Articular chondrocyte of knee joint (primary cell): ENCODE results near the gene OR10H3. TPM values are rescaled to one million over a fixed set of nuclear protein-coding genes. Genes with fewer than 3 reads are reported as not detected.

ENCODE experiments used
- total RNA-seq: library from RNA; depleted of rRNA; stranded (reverse); fragments of >200 nt; gene quantifications from 2 replicates; pipeline ENCODE4 v1.2.3, GENCODE V29; 2012

Gene OR10H3
- not detected in 2 replicates for total RNA-seq

GRCh38 chr19:15737722-15738121, at the start of gene OR10H3:
OR10H3 (plus strand) TSS chr19:15737985; CDS start chr19:15741393, 3,408 bp downstream.

GRCh38 chr19:15727724-15728123, 10.1 kb upstream of the OR10H3 start, which contains the start of gene OR10H2:
OR10H2 (plus strand) TSS chr19:15728024; CDS start chr19:15728044, 20 bp downstream.

GRCh38 chr19:15787611-15788155, 49.9 kb downstream of the OR10H3 start, which contains the start of gene OR10H5:
OR10H5 (plus strand) TSS chr19:15787661; CDS start chr19:15794049, 6,388 bp downstream.

Other genes starting within 250 kb of the OR10H3 start
- gene CYP4F22, start 229.5 kb upstream of the OR10H3 start, total RNA-seq, result not detected in 2 replicates
- not detected in 2 replicates for gene CYP4F8, start 122.8 kb upstream of the OR10H3 start, total RNA-seq
- gene CYP4F3, start 97.1 kb upstream of the OR10H3 start, total RNA-seq, result not detected in 2 replicates
- gene CYP4F12, start 64.9 kb upstream of the OR10H3 start, total RNA-seq, result not detected in 2 replicates
- gene OR10H2, start 10.0 kb upstream of the OR10H3 start, total RNA-seq, result not detected in 2 replicates
- gene OR10H5, start 49.7 kb downstream of the OR10H3 start, total RNA-seq, result not detected in 2 replicates
- not detected in 2 replicates for gene OR10H1, start 77.7 kb downstream of the OR10H3 start, total RNA-seq
- gene CYP4F2, start 160.1 kb downstream of the OR10H3 start, total RNA-seq, result not detected in 2 replicates
- gene CYP4F11, start 196.5 kb downstream of the OR10H3 start, total RNA-seq, result under 0.01 and 0.13 TPM in 2 replicates
- not detected in 2 replicates for gene OR10H4, start 211.0 kb downstream of the OR10H3 start, total RNA-seq